Astrocyte (in vitro differentiated cells and primary cell): ENCODE data around the gene MBD3L2B. TPM values are rescaled to one million over a fixed set of nuclear protein-coding genes. Genes with fewer than 3 reads are reported as not detected.

ENCODE experiments used
- DNase-seq: peaks from one replicate; pipeline ENCODE4 v3.0.0-alpha.2; 2010; ENCODE audit warnings: low read depth
- FAIRE-seq: peaks from 2 replicates; lab custom pipeline; 2011; peaks lifted over from hg19 to GRCh38; lab: Jason Lieb, UNC
- H2AFZ ChIP-seq: 2 replicates; pipeline ENCODE4 v1.6.0; 2012; ENCODE audit warnings: low read depth, low read length, inconsistent platforms
- H3K27ac ChIP-seq: 2 replicates; pipeline ENCODE4 v1.5.1; 2011; ENCODE audit warnings: low read depth, low read length, inconsistent platforms
- H3K27me3 ChIP-seq: 2 replicates; pipeline ENCODE4 v1.6.0; 2011; ENCODE audit warnings: low read length, inconsistent platforms; ENCODE audit not compliant: insufficient read depth
- H3K36me3 ChIP-seq: 2 replicates; pipeline ENCODE4 v1.5.1; 2011; ENCODE audit warnings: low read length, inconsistent platforms; ENCODE audit not compliant: insufficient read depth
- H3K4me1 ChIP-seq: 2 replicates; pipeline ENCODE4 v1.5.1; 2011; ENCODE audit warnings: low read length, inconsistent platforms; ENCODE audit not compliant: insufficient read depth
- H3K4me2 ChIP-seq: 2 replicates; pipeline ENCODE4 v1.6.0; 2012; ENCODE audit warnings: low read length, inconsistent platforms
- H3K4me3 ChIP-seq: 2 replicates; pipeline ENCODE4 v1.5.1; 2011; ENCODE audit warnings: low read depth, mild to moderate bottlenecking, low read length, inconsistent platforms; ENCODE audit not compliant: insufficient read depth
- H3K79me2 ChIP-seq: 2 replicates; pipeline ENCODE4 v1.6.0; 2012; ENCODE audit warnings: mild to moderate bottlenecking, low read length, inconsistent platforms; ENCODE audit not compliant: insufficient read depth
- H3K9ac ChIP-seq: 2 replicates; pipeline ENCODE4 v1.6.0; 2012; ENCODE audit warnings: mild to moderate bottlenecking, low read length, inconsistent platforms
- H3K9me3 ChIP-seq: 2 replicates; pipeline ENCODE4 v1.5.1; 2012; ENCODE audit warnings: low read depth, mild to moderate bottlenecking, low read length, inconsistent platforms; ENCODE audit not compliant: insufficient read depth
- H4K20me1 ChIP-seq: 2 replicates; pipeline ENCODE4 v1.6.0; 2012; ENCODE audit warnings: low read length, inconsistent platforms; ENCODE audit not compliant: insufficient read depth
- H3K27ac Mint-ChIP-seq: one replicate; pipeline ENCODE4 v1.8.0; 2021; ENCODE audit warnings: mild to moderate bottlenecking, mixed read lengths; ENCODE audit not compliant: unreplicated experiment
- H3K27me3 Mint-ChIP-seq: one replicate; pipeline ENCODE4 v1.8.0; 2021; ENCODE audit warnings: low read depth, mixed read lengths; ENCODE audit not compliant: unreplicated experiment
- H3K36me3 Mint-ChIP-seq: one replicate; pipeline ENCODE4 v1.8.0; 2021; ENCODE audit warnings: low read depth, mixed read lengths; ENCODE audit not compliant: unreplicated experiment
- H3K4me1 Mint-ChIP-seq: one replicate; pipeline ENCODE4 v1.8.0; 2021; ENCODE audit warnings: low read depth, mixed read lengths; ENCODE audit not compliant: unreplicated experiment
- H3K4me3 Mint-ChIP-seq: one replicate; pipeline ENCODE4 v1.8.0; 2021; ENCODE audit warnings: mild to moderate bottlenecking, moderate library complexity, mixed read lengths; ENCODE audit not compliant: unreplicated experiment
- H3K9me3 Mint-ChIP-seq: one replicate; pipeline ENCODE4 v1.8.0; 2021; ENCODE audit warnings: mild to moderate bottlenecking, mixed read lengths; ENCODE audit not compliant: unreplicated experiment
- EZH2 ChIP-seq: IDR thresholded peaks from 2 replicates; pipeline ENCODE4 v1.6.1; 2012; ENCODE audit warnings: mild to moderate bottlenecking, low read length, inconsistent platforms; ENCODE audit not compliant: insufficient read depth
- total RNA-seq: library from RNA; stranded (reverse); gene quantifications from 2 replicates; pipeline ENCODE4 v1.2.1, GENCODE V29; 2021
- TF ChIP-seq, protein P1 (sequence below): IDR thresholded peaks from 2 replicates; pipeline ENCODE4 v1.5.1; 2011; ENCODE audit warnings: low read depth, mild to moderate bottlenecking, inconsistent platforms, low read length, moderate library complexity; ENCODE audit not compliant: insufficient read depth

Gene MBD3L2B
- total RNA-seq, 1 donor from 2014 or later = not detected

DNA sequence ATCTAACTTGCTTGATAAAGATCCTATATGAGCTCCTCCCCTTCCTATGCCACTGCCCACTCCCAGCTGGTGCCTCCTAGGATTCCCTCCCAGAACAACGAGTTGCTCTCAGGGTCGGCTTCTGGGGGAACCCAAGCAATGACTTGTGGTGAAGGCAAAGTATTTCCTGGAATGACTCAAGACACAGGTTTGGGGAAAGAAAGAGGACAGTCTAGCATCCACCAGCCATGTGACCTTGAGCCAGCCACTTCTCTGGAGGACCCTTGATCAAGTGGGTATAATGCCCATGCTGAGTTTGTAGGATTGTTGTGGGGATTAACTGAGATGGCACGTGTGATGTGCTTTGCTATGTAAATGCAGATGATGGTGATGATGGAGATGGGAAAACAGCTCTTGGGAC lies 33.0 kb downstream of the MBD3L2B start:
- H4K20me1 ChIP-seq = no peaks in the 10 kb centered on the region
- no peak overlapping the region for H2AFZ ChIP-seq
- peaks cover 17% of the 10 kb centered on the region for H3K9me3 ChIP-seq
- no peaks in the 10 kb centered on the region for H3K36me3 Mint-ChIP-seq
- no peak overlapping the region for H3K27ac ChIP-seq
- TF ChIP-seq, protein P1, sequence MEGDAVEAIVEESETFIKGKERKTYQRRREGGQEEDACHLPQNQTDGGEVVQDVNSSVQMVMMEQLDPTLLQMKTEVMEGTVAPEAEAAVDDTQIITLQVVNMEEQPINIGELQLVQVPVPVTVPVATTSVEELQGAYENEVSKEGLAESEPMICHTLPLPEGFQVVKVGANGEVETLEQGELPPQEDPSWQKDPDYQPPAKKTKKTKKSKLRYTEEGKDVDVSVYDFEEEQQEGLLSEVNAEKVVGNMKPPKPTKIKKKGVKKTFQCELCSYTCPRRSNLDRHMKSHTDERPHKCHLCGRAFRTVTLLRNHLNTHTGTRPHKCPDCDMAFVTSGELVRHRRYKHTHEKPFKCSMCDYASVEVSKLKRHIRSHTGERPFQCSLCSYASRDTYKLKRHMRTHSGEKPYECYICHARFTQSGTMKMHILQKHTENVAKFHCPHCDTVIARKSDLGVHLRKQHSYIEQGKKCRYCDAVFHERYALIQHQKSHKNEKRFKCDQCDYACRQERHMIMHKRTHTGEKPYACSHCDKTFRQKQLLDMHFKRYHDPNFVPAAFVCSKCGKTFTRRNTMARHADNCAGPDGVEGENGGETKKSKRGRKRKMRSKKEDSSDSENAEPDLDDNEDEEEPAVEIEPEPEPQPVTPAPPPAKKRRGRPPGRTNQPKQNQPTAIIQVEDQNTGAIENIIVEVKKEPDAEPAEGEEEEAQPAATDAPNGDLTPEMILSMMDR = no peak
- TF ChIP-seq EZH2 = no peak
- H3K9ac ChIP-seq = no peak overlapping the region
- DNase-seq = no peak
- H3K4me1 ChIP-seq = no peaks in the 10 kb centered on the region
- H3K4me3 ChIP-seq = no peak overlapping the region
- no peaks in the 10 kb centered on the region for H3K27me3 Mint-ChIP-seq
- no peak for FAIRE-seq
- no peak overlapping the region for H3K4me3 Mint-ChIP-seq
- H3K36me3 ChIP-seq = no peaks in the 10 kb centered on the region
- H3K79me2 ChIP-seq = no peaks in the 10 kb centered on the region
- H3K9me3 Mint-ChIP-seq = peaks cover 16% of the 10 kb centered on the region
- H3K4me2 ChIP-seq = no peak overlapping the region
- no peaks in the 10 kb centered on the region for H3K27me3 ChIP-seq
- no peak overlapping the region for H3K27ac Mint-ChIP-seq
- no peaks in the 10 kb centered on the region for H3K4me1 Mint-ChIP-seq

DNA sequence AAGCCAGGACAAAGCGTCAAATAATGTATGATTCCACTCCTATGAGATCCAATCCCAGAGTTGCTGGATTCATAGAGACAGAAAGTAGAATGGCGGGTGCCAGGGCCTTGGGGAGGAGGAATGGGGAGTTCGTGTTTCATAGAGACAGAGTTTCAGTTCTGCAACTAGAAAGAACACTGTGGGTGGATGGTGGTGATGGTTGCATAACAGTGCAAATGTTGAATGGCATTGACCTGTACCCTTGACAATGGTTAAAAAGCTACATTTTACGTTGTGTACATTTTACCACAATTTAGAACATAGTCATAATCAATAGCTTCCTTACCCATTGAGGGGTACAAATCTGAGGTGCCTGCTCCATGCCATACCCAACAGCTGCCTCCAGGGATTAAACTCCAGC lies 33.4 kb downstream of the MBD3L2B start:
- Mint-ChIP-seq H3K36me3 (no peaks in the 10 kb centered on the region), H3K9me3 (peaks cover 16% of the 10 kb centered on the region), H3K4me3 (no peak overlapping the region), H3K27ac (no peak overlapping the region), H3K27me3 (no peaks in the 10 kb centered on the region), H3K4me1 (no peaks in the 10 kb centered on the region)
- Histone ChIP-seq H2AFZ (no peak overlapping the region), H3K9me3 (peaks cover 20% of the 10 kb centered on the region), H3K27ac (no peak overlapping the region), H3K9ac (no peak overlapping the region), H3K27me3 (no peaks in the 10 kb centered on the region), H3K4me2 (no peak overlapping the region), H3K4me1 (no peaks in the 10 kb centered on the region), H3K79me2 (no peaks in the 10 kb centered on the region), H4K20me1 (no peaks in the 10 kb centered on the region), H3K4me3 (no peak overlapping the region), H3K36me3 (no peaks in the 10 kb centered on the region)
- TF ChIP-seq, protein P1 = no peak
- no peak for TF ChIP-seq EZH2
- DNase-seq (no peak), FAIRE-seq (no peak)

DNA sequence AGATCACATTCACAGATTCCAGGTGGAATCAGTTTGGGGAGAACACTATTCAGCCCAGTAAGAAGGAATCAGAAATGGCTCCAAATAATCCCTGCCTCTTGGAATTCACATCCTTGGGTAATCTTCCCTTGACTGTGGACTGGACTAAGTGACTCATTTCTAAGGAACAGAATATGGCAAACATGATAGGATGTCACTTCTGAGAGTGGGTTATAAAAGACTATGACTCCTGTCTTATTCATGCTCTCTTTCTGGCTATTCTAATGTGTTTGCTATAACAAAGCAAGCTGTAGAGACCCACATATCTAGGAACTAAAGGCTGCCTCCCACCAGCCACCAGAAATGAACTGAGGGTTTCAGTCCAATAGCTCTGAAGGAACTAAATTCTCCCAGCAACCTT lies 37.8 kb downstream of the MBD3L2B start:
- Histone ChIP-seq H3K9me3 (peaks cover 20% of the 10 kb centered on the region), H3K4me3 (no peak overlapping the region), H3K27me3 (no peaks in the 10 kb centered on the region), H4K20me1 (no peaks in the 10 kb centered on the region), H3K4me1 (no peaks in the 10 kb centered on the region), H2AFZ (no peak overlapping the region), H3K27ac (no peak overlapping the region), H3K9ac (no peak overlapping the region), H3K4me2 (no peak overlapping the region), H3K36me3 (no peaks in the 10 kb centered on the region), H3K79me2 (no peaks in the 10 kb centered on the region)
- H3K4me3 Mint-ChIP-seq = no peak overlapping the region
- H3K9me3 Mint-ChIP-seq = peaks cover 14% of the 10 kb centered on the region
- H3K27ac Mint-ChIP-seq = no peak overlapping the region
- H3K4me1 Mint-ChIP-seq = no peaks in the 10 kb centered on the region
- no peaks in the 10 kb centered on the region for H3K27me3 Mint-ChIP-seq
- DNase-seq = no peak
- no peaks in the 10 kb centered on the region for H3K36me3 Mint-ChIP-seq
- FAIRE-seq = no peak
- TF ChIP-seq, protein P1 = no peak
- TF ChIP-seq EZH2 = no peak
